Right ventricle myocardium superior (tissue), 1 donor: Measurements from ENCODE around the gene PMP22. TPM values are rescaled to one million over a fixed set of nuclear protein-coding genes. Genes with fewer than 3 reads are reported as not detected.
A peak's percentile ranks its signal among the peaks of the same experiment; 100 is the strongest.
"Not testable (repeated sequence)": the region's sequence is repeated elsewhere in the genome, so short reads cannot be mapped to it uniquely, and the experiment has no call there.

Experiments
- ATAC-seq: fragments of 200-7000 bp; cut with Tn5 transposase; one replicate; pipeline ENCODE4 v1.9.1; 2020; ENCODE audit warnings: mild to moderate bottlenecking; ENCODE audit not compliant: poor library complexity
- DNase-seq: peaks from one replicate; pipeline ENCODE4 v3.0.0-alpha.2; 2020
- intact Hi-C: fragments of 100-400 bp; cut with DNase I; formaldehyde crosslinking; loops from one replicate; pipeline ENCODE4 v1.11.2; 2022
- total RNA-seq: library from RNA; stranded (reverse); fragmentation: NEBNext Ultra II Directional; extraction: Animal tissue kit (Norgen Biotek cat#: 25700); gene quantifications from one replicate; pipeline ENCODE4 v1.2.1, GENCODE V29; 2021
- donor health status: DM: no; HTN: yes; CAD: no; lungs with severe emphysema.

Gene PMP22
- total RNA-seq, 1 donor from 2014 or later: 183 TPM

DNA sequence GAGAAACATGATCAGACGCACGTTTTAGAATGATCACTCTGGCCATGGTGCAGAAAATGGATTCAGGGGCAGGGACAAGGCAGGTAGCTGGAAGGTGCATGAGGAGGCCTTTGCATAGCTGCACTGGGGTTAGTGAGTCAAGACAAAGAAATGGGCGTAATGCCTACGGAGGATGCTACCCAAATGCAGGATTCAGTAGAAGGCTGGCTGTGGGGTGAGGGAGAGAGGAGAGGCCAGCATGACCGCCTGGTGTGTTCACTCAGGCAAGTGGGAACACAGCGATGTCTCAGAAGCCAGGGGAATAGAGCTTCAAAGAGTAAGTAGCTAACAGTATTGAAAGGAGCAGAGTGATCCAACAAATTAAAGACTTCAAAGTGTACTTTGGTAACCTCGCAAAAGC is 31.2 kb downstream of the PMP22 start:
- intact Hi-C loops: no loop called here
- no peak for ATAC-seq
- DNase-seq: no peak

DNA sequence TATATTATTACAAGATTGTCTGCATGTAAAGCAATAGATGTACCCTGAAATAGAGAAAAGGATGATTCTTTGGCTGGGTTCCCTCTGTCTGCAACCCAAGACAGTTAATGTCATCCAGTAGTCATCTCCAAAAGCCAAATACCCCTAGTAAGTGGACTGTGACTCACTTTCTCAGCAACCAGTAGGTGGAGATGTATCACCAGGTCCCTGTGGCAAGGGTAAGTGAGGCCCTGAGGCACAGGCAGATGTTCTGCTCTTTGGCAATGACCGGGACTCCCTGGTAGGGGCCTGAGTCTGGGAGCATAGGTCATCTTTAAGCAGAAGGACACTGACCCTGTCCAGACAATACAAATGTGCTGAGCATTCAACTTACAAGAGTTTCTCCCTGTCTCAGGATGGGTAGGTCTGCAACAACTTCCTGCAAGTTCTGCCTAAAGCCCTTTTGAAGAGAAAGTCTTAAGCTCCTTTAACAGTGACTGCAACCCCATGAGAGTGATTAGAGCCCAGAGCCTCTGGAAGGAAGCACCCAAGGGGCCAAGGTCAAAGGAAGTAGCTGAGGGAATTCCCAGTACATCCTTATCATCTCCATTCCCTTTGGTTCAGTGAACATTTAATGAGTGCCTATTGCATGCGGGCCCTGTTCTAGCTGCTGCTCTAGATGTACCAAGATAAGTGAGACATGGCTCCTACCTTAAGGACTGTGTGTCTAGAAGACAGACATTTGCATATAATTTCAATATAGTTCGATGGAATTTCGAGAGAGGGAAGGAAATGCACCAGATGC is 31.9 kb downstream of the PMP22 start:
- ATAC-seq: peak; percentile 51
- intact Hi-C loops: no loop called here
- no peak for DNase-seq

DNA sequence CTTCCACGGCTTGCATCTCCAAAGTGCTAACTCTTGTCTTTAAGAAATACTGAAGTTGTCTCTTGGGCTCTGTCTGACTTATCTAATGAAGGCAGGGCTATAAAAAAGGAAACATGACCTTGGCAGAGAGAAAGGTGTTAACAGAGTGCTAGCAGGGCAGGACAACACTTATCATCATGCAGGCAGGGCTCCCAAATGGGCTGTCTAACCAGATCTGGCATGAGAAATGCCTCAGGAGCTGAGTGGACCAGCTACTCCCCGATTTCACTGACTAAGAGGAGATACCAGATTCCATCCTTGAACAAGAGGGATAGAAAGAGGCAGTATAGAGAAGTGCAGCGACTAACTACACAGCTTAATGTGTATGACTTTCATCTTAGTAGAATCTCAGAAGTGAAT is 32.6 kb downstream of the PMP22 start:
- intact Hi-C loops: no loop called here
- ATAC-seq (peak; percentile 85), DNase-seq (peak; percentile 48)

DNA sequence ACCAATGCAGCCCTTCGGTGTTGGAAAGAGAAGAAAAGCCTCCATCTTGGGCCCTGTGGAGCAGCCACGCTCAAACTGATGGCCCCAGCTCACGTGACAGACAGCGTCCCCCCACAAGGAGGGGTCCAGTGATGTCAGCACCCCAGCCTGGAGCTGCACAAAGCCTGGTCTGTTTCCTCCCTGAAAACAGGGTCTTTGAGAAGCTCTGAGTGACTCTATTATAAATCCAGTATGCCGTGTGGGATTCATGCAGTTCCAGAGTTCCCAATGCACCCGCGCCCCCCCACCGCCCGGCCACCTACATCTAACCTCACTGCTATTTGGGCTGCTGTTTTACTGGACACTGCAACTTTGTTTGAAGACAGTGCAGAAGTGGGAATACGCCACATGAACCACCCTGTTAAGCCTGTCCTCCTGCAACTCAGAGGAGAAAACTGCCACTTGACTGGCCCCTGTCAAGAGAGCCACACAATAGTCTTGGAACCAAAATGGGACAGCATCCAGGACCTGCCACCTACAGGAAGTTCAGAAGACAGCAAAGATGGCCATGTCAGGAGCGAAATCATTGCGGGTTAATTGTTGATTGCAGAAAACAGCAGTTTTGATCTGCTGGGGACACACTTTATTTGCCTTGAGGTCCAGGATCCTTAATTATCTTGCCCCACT is 33.1 kb downstream of the PMP22 start:
- ATAC-seq (peak; percentile 32), DNase-seq (no peak)
- intact Hi-C loops: no loop called here

DNA sequence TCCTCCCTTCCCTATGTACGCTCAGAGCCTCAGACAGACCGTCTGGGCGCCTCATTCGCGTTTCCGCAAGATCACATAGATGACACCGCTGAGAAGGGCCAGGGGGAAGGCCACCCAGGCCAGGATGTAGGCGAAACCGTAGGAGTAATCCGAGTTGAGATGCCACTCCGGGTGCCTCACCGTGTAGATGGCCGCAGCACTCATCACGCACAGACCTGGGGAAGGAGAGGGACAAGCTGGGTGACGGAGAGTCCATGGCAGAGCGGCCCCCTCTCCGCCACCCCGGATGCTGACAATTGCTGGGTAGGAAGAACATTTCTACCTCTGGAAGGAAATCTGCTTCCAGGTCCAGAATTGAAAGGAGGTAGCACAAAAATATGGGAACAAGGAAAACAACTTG is 34.3 kb downstream of the PMP22 start:
- intact Hi-C loops: no loop called here
- ATAC-seq (no peak), DNase-seq (no peak)

DNA sequence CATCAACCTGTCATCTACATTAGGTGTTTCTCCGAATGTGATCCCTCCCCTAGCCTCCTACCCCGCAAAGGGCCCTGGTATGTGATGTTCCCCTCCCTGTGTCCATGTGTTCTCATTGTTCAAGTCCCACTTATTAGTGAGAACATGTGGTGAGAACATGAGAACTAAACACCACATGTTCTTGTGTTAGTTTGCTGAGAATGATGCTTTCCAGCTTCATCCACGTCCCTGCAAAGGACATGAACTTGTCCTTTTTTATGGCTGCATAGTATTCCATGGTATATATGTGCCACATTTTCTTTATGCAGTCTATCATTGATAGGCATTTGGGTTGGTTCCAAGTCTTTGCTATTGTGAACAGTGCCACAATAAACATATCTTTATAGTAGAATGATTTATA is 43.3 kb downstream of the PMP22 start:
- intact Hi-C loops, ATAC-seq: not testable (repeated sequence)

DNA sequence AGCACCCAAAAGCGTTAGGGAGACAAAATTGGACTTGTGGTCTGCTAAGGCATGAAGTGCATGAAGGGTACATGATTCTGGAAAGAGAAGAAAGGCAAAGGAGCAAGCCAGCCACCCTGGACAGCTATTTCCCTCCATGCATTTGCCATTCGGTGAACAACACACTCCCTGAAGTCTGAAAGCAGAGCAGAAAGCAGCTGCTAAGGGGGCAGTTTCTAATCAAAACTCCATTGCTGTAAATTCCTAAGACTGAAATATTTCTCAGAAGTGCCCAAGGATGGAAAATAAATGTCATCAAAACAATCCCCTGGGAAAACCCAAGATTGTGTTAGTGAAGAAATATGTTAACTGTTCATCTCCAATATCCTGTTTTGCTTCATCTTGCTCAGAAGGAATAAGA is 44.3 kb downstream of the PMP22 start:
- DNase-seq (no peak), ATAC-seq (no peak)
- intact Hi-C loops: no loop called here

More for the DNA sequence above, 43.3 kb downstream of the PMP22 start:
- DNase-seq: not testable (repeated sequence)

DNA sequence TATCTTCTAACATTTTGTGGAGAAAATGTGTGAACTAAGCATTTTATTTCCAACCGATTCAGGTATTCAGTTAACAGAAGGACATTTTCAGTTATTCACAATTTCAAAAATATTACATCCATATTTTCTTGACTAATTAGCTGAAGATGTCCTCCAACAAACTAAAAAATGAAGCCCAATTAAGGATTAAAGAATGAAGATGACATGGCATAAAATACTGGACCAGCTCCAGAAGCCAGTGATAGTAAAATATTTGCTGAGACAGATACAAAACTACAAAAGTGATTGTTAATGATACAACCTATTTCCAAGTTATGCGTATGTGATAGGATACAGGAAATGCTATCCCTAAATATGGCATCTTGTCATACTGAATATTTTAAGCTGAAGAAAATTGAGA is 48.6 kb downstream of the PMP22 start:
- ATAC-seq: no peak
- intact Hi-C loops: no loop called here
- no peak for DNase-seq

DNA sequence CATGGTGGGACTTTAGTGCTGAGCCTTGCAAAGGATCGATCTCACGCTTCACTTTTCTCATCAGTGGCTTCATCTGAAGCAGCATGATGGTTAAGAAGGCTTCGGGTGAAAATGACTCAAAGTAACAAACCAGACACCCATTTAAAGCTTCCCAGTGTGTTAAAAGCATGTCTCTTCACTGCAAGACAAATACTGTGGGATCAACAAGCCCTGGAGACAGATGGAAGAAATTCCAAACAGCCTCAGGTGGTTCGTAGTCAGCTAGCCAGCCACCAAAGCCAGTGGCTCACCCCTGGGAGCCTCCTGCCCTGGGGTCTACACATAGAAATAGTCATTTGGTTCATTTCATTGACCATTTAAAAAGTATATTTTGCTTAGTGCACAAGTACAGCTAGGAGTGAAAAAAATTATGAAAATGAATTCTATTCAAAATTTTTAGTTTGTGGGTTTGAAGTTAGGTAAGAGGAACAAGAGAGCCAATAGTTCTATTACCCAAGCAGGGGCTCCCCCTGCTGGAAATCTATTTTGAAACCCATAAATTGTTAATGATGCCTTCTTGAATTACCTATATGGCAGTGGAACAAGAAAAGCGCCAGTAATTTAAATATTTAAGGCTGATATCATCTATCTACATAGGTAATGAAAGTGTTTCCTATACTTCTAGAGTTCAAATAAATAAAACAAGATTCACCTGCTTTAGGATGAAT is 51.6 kb downstream of the PMP22 start:
- no peak for DNase-seq
- ATAC-seq: no peak
- intact Hi-C loops: no loop called here

DNA sequence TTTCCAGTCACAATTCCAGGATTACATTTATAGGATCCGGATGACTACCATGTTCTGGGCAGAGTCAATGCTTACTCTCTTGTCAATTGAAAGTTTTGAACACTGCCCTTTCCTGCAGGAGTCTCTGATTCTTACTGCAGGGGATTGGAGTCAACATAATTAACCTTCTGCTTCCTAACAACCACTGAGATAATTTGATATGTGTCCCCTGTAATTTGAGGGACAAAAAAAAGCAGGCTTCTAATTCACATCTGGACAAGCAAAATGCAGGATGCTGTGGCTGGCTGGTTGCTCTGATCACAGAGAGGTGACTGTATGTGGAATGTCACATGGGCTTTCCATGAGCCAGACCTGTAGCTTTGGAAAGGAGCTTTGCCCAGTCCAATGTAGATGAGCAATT is 54.9 kb downstream of the PMP22 start:
- no peak for ATAC-seq

DNA sequence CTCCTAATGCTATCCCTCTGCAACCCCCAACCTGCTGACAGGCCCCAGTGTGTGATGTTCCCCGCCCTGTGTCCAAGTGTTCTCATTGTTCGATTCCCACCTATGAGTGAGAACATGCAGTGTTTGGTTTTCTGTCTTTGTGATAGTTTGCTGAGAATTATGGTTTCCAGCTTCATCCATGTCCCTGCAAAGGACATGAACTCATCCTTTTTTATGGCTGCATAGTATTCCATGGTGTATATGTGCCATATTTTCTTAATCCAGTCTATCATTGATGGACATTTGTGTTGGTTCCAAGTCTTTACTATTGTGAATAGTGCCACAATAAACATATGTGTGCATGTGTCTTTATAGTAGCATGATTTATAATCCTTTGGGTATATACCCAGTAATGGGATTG is 62.1 kb downstream of the PMP22 start:
- DNase-seq, ATAC-seq, intact Hi-C loops: not testable (repeated sequence)

More for the DNA sequence above, 54.9 kb downstream of the PMP22 start:
- intact Hi-C loops: no loop called here
- no peak for DNase-seq

DNA sequence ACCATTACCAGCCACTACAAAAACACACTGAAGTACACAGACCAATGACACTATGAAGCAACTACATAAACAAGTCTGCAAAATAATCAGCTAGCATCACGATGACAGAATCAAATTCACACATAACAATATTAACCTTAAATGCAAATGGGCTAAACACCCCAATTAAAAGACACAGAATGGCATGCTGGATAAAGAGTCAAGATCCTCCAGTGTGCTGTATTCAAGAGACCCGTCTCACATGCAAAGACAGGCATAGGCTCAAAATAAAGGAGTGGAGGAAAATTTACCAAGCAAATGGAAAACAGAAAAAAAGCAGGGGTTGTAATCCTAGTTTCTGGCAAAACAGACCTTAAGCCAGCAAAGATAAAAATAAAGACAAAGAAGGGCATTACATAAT is 64.6 kb downstream of the PMP22 start:
- ATAC-seq, DNase-seq, intact Hi-C loops: not testable (repeated sequence)

DNA sequence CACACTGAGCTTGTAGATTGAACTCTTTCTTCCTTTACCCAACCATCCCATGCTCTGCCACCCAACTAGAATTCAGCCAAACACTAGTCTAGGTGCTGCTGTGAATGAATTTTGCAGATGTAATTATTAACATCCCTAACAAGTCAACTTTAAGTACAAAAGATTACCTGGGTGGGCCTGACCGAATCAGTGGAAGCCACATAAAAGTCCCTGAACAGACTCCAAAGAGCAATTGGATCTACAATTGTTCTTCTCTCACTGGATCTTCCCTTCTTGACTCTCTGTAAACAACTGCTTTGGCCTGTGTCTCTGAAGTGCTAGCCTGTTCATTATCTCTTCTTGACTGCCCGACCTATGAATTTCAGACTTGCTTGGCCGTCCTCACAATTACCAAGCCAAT is 67.9 kb downstream of the PMP22 start:
- intact Hi-C loops: no loop called here
- ATAC-seq: no peak
- DNase-seq: no peak

DNA sequence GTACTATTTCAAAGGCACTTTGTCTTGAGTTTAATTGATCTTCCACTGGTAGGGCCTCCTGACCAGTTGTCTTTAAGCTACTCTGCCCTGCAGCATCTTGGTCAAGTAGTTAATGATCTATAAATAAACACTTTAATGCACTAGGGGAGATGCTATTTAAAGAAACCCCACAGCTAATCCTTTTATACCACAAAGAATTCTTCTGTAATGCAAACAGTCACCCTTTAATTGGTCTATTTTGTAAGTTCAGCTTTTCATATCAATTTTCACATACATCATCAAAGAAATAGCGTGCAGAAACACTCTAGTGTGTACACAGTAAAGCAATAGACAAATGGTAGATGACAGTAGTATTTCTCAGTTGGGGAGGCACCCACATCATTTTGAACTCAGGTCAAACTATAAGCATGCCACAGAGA is 70.3 kb downstream of the PMP22 start:
- intact Hi-C loops: no loop called here
- ATAC-seq: no peak
- DNase-seq: no peak

DNA sequence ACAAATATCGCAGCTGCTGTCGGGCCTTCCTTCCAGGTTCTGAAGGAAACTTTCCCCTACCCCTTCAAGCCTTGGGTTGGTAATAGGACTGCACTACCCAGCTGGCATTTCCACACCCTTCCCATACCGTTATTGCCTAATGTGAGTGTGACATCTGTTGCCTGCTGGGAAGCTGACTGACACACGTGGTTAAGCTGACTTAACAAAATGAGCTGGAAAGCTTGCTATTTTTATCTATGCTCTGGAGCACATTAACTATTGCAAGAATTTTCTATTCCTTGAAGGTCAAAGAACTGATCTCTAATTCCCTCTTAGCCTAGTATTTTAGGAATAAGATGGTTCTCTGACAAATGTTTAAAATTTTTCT is 79.5 kb downstream of the PMP22 start:
- intact Hi-C loops: no loop called here
- peak; percentile 42 for DNase-seq
- peak; percentile 95 for ATAC-seq

DNA sequence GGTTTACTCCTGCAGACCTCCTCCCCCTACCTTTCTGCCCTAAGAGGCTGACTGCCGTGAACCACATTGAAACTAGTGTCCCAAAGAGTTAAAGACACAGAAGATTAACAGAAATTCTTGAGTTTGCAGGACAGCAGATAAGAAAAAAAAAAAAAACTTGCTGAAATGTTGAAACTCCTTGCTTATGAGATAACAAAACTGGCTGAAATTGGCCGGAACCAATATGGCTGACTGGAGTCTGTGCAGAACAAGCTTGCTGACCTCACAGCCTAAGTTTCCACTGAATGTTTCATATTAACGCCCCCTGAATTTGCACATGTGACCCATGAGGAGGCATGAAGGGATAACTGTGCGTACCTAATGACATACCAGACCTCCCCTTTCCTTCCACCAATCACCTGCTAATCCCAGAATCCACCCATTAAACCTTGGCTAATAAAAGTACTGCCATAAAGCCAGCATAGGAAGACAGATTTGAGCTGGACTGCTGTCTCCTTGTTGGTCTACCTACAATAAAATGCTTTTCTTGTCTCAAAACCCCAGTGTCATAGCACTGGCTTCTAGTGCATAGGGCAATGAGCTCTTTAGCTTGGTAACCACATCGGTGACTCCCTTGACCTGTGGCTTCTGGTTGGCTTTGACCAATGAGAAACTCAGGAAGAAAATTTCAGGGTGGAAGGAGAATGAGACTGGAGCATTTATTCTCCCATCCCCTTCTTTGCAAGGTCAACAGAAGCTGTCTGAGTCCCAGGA is 80.1 kb downstream of the PMP22 start:
- intact Hi-C loops: no loop called here
- ATAC-seq (no peak), DNase-seq (no peak)

DNA sequence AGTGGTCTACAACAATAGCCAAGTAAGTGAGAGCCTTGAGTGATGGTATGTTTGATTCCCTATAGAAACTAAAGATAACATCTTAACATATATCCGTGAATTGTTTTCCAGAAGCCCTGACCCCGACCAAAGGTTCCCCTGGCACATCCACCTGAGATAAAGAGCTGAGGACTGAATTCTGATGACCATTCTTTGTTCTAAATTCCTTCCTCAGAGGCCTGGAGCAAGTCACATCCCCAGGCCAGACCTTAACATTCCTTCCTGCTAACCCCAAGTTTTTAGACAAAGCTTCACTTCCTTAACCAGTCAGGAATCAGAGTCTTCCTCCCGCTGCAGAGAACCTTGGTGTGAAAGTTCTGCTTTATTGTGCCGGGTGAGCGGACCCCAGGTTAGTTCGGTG is 83.3 kb downstream of the PMP22 start:
- DNase-seq (no peak), ATAC-seq (no peak)
- intact Hi-C loops: no loop called here

DNA sequence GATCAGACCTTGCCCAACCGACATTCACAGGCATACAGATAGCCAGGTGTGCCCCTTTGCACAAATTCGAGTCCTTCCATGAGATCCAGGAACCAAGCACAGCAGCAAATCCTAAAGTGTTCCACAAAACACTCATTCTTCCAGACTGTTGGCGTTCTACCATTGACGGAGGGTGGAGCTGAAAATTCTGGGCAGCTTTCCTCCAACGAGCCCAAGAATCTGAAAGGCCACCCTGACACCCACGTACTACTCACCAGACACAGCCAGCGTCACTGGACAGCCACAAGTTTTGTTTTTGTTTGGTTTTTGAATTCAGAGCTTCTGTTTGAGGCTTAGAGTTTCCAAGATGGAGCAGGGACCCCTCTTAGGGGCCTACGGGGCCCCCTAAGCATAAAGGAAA is 83.8 kb downstream of the PMP22 start:
- DNase-seq (no peak), ATAC-seq (no peak)
- intact Hi-C loops: no loop called here

DNA sequence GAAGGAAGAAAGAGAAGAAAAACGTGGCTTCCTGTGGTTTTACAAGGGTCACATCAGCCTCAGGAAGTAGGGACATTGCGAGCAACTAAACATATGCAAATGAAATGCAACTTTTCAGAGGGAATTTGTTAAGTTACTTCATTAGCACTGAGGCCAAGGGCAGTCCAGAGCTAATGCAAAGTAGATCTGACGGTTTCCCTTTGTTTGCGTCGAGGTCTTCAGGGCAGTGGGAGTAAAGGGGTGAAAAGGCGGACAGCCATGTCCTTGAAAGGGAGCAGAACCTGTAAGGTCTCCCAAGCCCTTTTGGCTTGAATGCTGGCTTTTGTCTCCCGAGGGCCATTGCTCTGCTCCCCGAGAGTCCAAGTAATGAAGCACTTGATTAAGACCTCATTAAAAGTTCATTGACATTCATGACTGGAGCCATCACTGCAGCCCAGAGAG is 85.0 kb downstream of the PMP22 start:
- ATAC-seq (no peak), DNase-seq (no peak)
- intact Hi-C loops: no loop called here
